ENCODE results near the gene TMEM130. TPM values are rescaled to one million over a fixed set of nuclear protein-coding genes. Genes with fewer than 3 reads are reported as not detected.

Gene TMEM130
- not detected in 2 replicates for total RNA-seq (2011; cell fraction: chromatin; rRNA removed; ENCODE audit: low replicate concordance)
- total RNA-seq (2011; cell fraction: nucleolus; rRNA removed) = not detected in 2 replicates
- total RNA-seq (2011; cell fraction: nucleoplasm; rRNA removed) = not detected in 2 replicates
- not detected in 2 replicates for total RNA-seq (2014; rRNA removed)
- not detected in 2 replicates for total RNA-seq (2014; rRNA removed; fragmentation: Illumina TruSeq; extraction: Trizol)
- not detected in 2 replicates for total RNA-seq (2015; rRNA removed; fragmentation: Illumina TruSeq; extraction: Trizol)
- total RNA-seq (2021) = 0.07 TPM in 1 of 2 replicates, not detected in the other
- not detected in 2 replicates for polyA plus RNA-seq (2011; rRNA removed)
- polyA plus RNA-seq (2011; cell fraction: cytosol; rRNA removed) = 0.01 TPM in 1 of 2 replicates, not detected in the other
- not detected in 2 replicates for polyA plus RNA-seq (2011; cell fraction: nucleus; rRNA removed)
- polyA plus RNA-seq (2012) = 0.03 and 0.15 TPM in 2 replicates
- not detected in 2 replicates for polyA plus RNA-seq (2014; fragmentation: Illumina TruSeq; extraction: Trizol)
- not detected for polyA plus RNA-seq (2014; fragmentation: Nextera tagmentation; extraction: Ambion mirVana)
- polyA plus RNA-seq (2014; rRNA removed) = not detected in 2 replicates
- polyA minus RNA-seq (2011; rRNA and poly(A)+ RNA removed) = not detected in 2 replicates
- not detected in 2 replicates for polyA minus RNA-seq (2011; cell fraction: cytosol; rRNA and poly(A)+ RNA removed)
- polyA minus RNA-seq (2011; cell fraction: nucleus; rRNA and poly(A)+ RNA removed) = not detected in 2 replicates
- percentile 5 among the genes with signal in this experiment for Bru-seq, nascent RNA
- percentile 4 among the genes with signal in this experiment for BruChase-seq, experiment 1, labeled RNA remaining after a 2-hour chase
- BruChase-seq, experiment 2, labeled RNA remaining after a 6-hour chase = percentile 4 among the genes with signal in this experiment
- long read RNA-seq, experiment 1 = 0 reads
- long read RNA-seq, experiment 2 = 0 reads
- long read RNA-seq, experiment 3 = 0 reads

DNA sequence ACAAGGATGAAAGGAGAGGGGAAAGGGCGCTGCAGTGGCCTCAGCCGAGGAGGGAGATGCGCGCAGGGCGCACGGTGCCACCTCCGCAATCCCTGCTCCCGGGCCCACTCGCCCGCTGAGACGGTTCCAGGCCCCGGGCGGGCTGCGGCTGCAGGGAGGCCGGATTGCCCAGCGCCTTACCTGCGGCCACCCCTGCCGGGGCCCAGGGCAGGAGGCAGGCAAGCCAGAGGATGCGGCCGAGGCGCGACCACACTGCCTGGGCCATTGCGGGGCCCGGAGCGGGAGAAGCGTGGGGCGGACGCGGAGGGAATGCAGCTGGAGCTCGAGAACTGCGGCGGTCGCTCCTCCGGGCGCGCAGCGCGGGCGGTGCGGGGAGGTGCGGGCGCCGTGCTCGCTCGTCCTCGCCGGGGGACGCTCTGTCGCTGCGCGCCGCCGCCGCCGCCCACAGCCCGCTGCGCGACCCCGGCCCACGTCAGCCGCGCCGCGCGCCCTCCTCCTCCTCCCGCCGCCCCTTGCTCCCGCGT lies at the start of gene TMEM130:
TSS of gene TMEM130 (minus strand) at position 418 of the 524 bp plus-strand sequence. CDS start at position 265, 153 bp downstream.
- DNase-seq (ENCODE audit: extremely low read depth in 1 of 4, low spot score in 3 of 4) (no peak), FAIRE-seq (no peak), ATAC-seq (no peak)
- POLR2A ChIA-PET = no interaction called here
- Histone ChIP-seq H3K4me1 (replicated peaks in 1 of 2; ENCODE audit: control insufficient read depth in 2 of 2, insufficient read depth in 2 of 2, low read length in 2 of 2) (peaks cover 0 to 22% of the 10 kb centered on the region in 2 experiments; a peak in 2 of 5 replicates), H3K9ac (ENCODE audit: insufficient read depth in 1 of 2, low read depth in 2 of 2, low read length in 2 of 2) (peak within 1 kb of the TSS in 1 of 2 experiments; percentile 71; a peak in 1 of 4 replicates), H3K79me2 (ENCODE audit: control insufficient read depth, insufficient read depth, low read length) (no peaks in the 10 kb centered on the region), H3K9me1 (ENCODE audit: control insufficient read depth, insufficient read depth, low read length) (no peaks in the 10 kb centered on the region), H3K27ac (ENCODE audit: extremely low read depth, low read depth, low read length) (no peak within 1 kb of the TSS), H3K4me3 (no peak within 1 kb of the TSS), H3K9me3 (replicated peaks; ENCODE audit: control insufficient read depth, insufficient read depth, low read depth, low read length) (no peaks in the 10 kb centered on the region), H4K20me1 (replicated peaks; ENCODE audit: control insufficient read depth, insufficient read depth, low read length) (0 out of 2 replicates have a peak, but pooled peaks cover 7% of the 10 kb centered on the region), H3K36me3 (ENCODE audit: control insufficient read depth, insufficient read depth, low read length) (no peaks in the 10 kb centered on the region), H2AFZ (ENCODE audit: low read depth, low read length) (no peak within 1 kb of the TSS), H3K27me3 (ENCODE audit: control insufficient read depth in 2 of 2, insufficient read depth in 2 of 2, low read length in 2 of 2) (peaks cover 27 to 54% of the 10 kb centered on the region in 2 experiments; a peak in 4 of 5 replicates), H3K4me2 (ENCODE audit: insufficient read depth, low read length) (peak within 1 kb of the TSS; percentile 10; the same call in 1 of the 2 replicates)
- CTCF ChIA-PET (ENCODE audit: low intra/inter-chr PET ratio) = no interaction called here
- in situ Hi-C loops (cut with MboI) = no loop called here
- TF ChIP-seq, protein P1, sequence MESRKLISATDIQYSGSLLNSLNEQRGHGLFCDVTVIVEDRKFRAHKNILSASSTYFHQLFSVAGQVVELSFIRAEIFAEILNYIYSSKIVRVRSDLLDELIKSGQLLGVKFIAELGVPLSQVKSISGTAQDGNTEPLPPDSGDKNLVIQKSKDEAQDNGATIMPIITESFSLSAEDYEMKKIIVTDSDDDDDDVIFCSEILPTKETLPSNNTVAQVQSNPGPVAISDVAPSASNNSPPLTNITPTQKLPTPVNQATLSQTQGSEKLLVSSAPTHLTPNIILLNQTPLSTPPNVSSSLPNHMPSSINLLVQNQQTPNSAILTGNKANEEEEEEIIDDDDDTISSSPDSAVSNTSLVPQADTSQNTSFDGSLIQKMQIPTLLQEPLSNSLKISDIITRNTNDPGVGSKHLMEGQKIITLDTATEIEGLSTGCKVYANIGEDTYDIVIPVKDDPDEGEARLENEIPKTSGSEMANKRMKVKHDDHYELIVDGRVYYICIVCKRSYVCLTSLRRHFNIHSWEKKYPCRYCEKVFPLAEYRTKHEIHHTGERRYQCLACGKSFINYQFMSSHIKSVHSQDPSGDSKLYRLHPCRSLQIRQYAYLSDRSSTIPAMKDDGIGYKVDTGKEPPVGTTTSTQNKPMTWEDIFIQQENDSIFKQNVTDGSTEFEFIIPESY (CRISPR knock-in tag; IDR thresholded peaks at IDR 0.05) = peak; percentile 61; the same call in 1 of the 2 replicates
- TF ChIP-seq FOXJ3 (CRISPR knock-in tag; IDR thresholded peaks at IDR 0.05) = no peak
- intact Hi-C loops (cut with micrococcal nuclease) = no loop called here
- BruUV-seq (replicated peaks) = no TSS peak
- 43% methylated on average over 21 of the region's 69 CpGs for WGBS (ENCODE audit: insufficient coverage, low coverage, missing lambda C conversion rate)

Data from K562 (cell line).